Lung microvascular endothelial cell (primary cell): Measurements from ENCODE around the gene HIVEP1. TPM values are rescaled to one million over a fixed set of nuclear protein-coding genes. Genes with fewer than 3 reads are reported as not detected.

Source experiments
- DNase-seq, 2 donors: peaks; one replicate each; pipeline versions ENCODE4 v3.0.0 to v3.0.0-alpha.2; 2010; ENCODE audit warnings: low read depth in 2 of 2
- total RNA-seq: library from RNA; depleted of rRNA; stranded (reverse); fragments of >200 nt; gene quantifications from 2 replicates; pipeline ENCODE4 v1.2.1, GENCODE V29; 2014

Gene HIVEP1
- total RNA-seq, 1 donor from 2014 or later: 8.5 TPM

GRCh38 chr6:12048609-12049008 lies 36.5 kb downstream of the HIVEP1 start:
- no peak for DNase-seq

DNA sequence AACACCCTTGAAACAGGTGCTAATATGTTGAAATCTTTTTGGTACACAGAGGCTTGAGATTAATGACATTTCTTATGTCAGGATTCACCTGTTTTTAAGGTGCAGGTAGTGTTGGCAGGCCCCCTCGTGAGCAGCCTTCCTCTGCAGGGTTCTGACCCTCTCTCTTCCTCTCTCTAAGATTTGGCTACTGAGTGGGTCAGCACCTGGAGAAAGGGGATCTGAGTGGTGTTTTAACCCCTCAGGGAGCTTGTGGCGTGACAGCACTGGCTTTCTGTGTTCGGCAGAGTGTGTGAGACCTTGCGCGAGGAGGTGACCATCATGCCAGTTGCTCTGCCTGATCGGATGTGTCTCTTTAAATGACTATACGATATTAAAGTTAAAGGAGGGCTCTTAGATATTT lies 37.1 kb downstream of the HIVEP1 start:
- no peak for DNase-seq

- DNase-seq: no peak
Observed at GRCh38 chr6:12051861-12052368, 39.8 kb downstream of the HIVEP1 start.

- DNase-seq: no peak
Observed at GRCh38 chr6:12058172-12058961, 46.3 kb downstream of the HIVEP1 start.

- DNase-seq: no peak
Observed at GRCh38 chr6:12060780-12061609, 48.9 kb downstream of the HIVEP1 start.

DNA sequence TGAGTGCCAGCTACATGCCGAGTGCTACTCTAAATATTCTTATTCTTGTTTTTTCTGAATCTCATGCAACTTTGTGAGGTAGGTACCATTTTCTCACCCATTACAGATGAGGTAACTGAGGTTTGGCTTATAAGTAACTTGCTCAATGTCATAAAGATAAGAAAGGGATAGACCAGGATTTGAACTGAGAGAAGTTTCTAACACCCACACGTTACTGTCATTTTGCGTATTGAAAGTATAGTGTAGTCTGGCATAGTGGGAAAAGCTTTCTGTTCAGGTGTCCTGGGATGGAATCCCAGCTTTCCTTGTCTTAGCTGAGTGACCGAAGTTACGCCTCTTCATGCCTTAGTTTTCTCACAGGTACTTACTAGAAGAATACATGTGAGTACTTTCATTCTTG lies 50.5 kb downstream of the HIVEP1 start:
- DNase-seq: no peak

GRCh38 chr6:12064131-12064530 lies 52.0 kb downstream of the HIVEP1 start:
- no peak for DNase-seq

- no peak for DNase-seq
Observed at GRCh38 chr6:12064538-12065071, 52.5 kb downstream of the HIVEP1 start.

- no peak for DNase-seq
Observed at GRCh38 chr6:12065321-12066140, 53.4 kb downstream of the HIVEP1 start.

DNA sequence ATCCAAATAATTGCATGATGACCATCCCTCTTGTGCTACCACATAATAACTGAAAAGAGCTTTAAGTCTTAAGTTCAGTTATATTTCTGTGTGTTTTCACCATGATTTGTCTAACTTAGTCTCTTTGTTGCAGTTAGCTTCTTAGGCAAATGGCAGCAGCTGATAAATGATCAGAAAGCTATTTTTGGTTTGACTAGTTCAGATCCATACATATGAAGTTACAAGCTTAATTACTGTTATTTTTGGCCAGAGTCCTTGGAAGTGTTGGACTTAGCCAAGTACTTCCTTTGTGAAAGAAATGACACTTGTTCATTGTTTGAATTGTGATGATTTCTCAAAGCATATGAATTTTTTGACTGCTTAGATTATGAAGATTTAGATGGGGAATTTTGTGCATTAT lies 54.2 kb downstream of the HIVEP1 start:
- DNase-seq: peak; percentile 33 to 72

DNA sequence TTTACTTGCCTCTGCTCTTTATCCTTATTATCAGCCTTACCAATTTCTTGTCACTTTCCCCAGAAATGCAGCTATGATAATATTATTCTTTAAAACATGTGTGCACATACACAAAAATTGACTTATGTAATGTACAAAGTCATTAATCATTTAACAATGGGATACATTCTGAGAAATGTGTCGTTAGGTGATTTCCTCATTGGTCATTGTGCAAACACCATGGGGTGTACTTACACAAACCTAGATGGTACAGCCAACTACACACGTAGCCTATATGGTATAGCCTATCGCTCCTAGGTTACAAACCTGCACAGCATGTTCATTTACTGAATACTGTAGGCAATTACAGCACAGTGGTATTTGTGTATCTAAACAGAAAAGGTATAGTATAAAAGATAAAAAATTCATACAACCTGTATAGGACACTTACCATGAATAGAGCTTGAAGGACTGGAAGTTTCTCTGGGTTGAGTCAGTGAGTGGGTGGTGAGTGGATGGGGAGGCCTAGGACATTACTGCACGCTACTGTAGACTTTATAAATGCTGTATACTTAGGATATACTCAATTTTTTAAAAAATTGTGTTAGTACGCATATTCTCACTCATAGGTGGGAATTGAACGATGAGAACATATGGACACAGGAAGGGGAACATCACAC lies 56.9 kb downstream of the HIVEP1 start:
- DNase-seq: peak in 1 of 2 donors; percentile 20

DNA sequence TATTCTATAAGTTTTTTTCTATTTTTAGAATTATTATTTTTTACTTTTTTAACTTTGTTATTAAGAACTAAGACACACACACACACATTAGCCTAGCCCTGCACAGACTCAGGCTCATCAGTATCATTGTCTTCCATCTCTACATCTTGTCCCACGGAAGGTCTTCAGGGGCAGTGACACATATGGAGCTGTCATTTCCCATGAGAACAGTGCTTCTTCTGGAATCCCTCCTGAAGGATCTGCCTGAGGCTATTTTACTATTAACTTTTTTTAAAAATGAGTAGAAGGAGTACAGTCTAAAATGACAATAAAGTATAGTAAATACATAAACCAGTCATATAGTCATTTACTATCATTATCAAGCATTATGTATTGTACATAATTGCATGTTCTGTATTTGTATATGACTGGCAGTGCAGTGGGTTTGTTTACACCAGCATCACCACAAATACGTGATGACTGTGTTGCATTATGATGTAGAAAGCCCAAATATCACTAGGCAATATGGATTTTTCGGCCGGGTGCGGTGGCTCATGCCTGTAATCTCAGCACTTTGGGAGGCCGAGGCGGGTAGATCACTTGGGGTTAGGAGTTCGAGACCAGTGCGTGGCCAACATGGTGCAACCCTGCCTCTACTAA lies 57.9 kb downstream of the HIVEP1 start:
- peak in 1 of 2 donors; percentile 24 for DNase-seq

GRCh38 chr6:12071064-12071615 lies 59.0 kb downstream of the HIVEP1 start:
- peak; percentile 41 to 47 for DNase-seq

GRCh38 chr6:12075067-12075563 lies 63.0 kb downstream of the HIVEP1 start:
- peak; percentile 30 to 31 for DNase-seq

- DNase-seq: no peak
Observed at GRCh38 chr6:12077021-12077710, 65.1 kb downstream of the HIVEP1 start.

GRCh38 chr6:12078014-12078413 lies 65.9 kb downstream of the HIVEP1 start:
- DNase-seq: no peak

DNA sequence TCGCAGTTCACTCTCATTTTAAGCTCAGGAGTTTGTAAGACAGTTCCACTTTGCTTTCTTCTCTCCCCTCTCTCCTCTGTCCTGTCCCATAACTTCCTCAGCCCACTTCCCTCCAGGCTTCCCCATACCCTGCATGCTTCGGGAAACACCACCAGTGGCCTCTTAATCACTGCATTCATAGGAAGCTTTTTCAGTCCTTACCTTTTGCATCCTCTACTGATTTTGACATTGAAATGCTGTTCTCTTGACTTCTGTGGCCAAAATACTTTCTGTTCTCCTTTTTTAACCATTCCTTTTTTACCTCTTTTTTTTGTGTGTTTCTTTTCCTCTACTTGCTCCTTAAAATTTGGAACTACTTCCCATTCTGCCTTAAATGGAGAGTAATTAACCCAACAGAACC lies 69.7 kb downstream of the HIVEP1 start:
- no peak for DNase-seq

DNA sequence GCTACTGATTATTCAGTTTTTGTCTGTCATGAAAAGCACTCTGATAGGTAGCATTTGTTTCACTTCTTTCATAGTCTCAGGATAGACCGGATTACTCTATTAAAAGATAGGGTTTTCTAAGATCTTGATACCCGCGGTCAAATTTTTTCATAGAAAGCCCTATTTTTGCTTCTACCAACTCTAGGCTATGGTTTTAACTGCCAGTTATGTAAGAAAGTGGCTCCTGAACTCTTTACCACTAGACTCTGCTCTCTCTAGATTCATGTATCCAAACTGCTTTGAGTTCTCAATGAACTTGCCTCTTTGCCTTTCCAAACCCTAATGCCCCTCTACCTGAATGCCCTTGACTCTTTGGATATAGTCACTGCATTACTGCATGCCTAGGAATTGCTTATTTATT lies 70.3 kb downstream of the HIVEP1 start:
- no peak for DNase-seq

GRCh38 chr6:12083302-12083701 lies 71.2 kb downstream of the HIVEP1 start:
- no peak for DNase-seq
